ENCODE data around the gene THADA.

DNA sequence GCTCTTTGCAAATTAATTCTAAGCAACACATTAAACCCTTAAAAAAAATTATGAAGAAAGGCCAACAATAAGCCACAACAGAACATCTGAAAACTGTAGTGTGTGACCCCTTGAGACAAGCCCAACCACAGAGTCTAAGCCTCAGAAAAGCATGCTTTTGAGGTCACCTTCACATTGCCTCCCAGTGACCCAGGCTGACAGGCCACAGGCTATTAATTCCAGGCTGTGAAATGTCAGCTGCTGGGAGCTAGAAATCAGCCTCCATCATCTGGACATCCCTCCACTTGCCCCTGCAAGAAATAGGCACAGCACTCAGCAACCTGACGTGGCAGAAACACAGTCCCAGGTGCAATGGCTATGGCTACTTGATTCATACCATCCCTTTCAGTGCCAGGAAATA lies 190.0 kb downstream of the THADA start:
- TF ChIP-seq, protein P1, sequence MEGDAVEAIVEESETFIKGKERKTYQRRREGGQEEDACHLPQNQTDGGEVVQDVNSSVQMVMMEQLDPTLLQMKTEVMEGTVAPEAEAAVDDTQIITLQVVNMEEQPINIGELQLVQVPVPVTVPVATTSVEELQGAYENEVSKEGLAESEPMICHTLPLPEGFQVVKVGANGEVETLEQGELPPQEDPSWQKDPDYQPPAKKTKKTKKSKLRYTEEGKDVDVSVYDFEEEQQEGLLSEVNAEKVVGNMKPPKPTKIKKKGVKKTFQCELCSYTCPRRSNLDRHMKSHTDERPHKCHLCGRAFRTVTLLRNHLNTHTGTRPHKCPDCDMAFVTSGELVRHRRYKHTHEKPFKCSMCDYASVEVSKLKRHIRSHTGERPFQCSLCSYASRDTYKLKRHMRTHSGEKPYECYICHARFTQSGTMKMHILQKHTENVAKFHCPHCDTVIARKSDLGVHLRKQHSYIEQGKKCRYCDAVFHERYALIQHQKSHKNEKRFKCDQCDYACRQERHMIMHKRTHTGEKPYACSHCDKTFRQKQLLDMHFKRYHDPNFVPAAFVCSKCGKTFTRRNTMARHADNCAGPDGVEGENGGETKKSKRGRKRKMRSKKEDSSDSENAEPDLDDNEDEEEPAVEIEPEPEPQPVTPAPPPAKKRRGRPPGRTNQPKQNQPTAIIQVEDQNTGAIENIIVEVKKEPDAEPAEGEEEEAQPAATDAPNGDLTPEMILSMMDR (optimal IDR thresholded peaks at IDR 0.05 in 1 of 3, IDR thresholded peaks at IDR 0.05 in 1 of 3, conservative IDR thresholded peaks at IDR 0.05 in 1 of 3; ENCODE audit: extremely low read depth in 1 of 3, insufficient read depth in 2 of 3, low read length in 3 of 3): no peak
- no peak for TF ChIP-seq EZH2 (IDR thresholded peaks at IDR 0.05; ENCODE audit: low read length)

All from keratinocyte (primary cell).